ENCODE measurements around the gene HMGN2. TPM values are rescaled to one million over a fixed set of nuclear protein-coding genes. Genes with fewer than 3 reads are reported as not detected.
A peak's percentile ranks its signal among the peaks of the same experiment; 100 is the strongest.

HMGN2 gene
- total RNA-seq: 100 to 1,000 TPM; 304 to 783 (median 360) TPM
- 100 to 1,000 TPM; 784 to 901 TPM for polyA plus RNA-seq
- 247 reads per million, percentile 95 among the genes with 10 or more reads in this experiment for total RNA-seq

DNA sequence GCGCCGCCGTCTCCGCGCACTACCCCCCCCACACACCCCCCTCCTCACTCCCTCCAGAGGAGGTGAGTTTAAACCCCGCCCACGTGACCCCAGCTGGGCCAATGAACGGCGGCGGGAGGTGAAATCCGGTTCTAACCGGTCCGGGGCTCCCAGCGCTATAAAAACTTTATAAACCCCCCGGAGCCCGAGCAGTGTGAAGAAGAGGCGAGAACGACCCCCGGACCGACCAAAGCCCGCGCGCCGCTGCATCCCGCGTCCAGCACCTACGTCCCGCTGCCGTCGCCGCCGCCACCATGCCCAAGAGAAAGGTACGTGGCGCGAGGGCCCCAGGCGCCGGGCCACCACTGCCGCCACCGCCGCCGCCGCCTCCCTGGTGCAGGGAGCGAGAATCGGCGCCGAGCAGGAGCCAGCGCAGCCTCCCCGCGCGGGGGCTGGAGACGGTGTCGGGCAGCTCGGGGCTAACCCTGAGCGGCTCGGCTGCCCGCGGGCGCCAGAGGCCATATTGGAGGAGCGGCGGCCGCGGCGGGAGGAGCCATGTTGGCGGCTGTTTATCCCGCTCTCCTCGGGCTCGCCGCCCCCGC is at the start of gene HMGN2:
HMGN2 (plus strand) TSS at position 121 of the 581 bp plus-strand sequence; CDS start at position 294, 173 bp downstream.
- ChIA-PET POLR2A (interaction anchor here (0.6 to 4.5 kb wide), 19 partner anchors 9 to 870 kb away, joined by 3 to 40 read pairs (median 6); partner anchors contain the start of genes CEP85, DHDDS, GPN2 and SYTL1), CTCF (interaction anchor here (0.5 to 1.4 kb wide), 4 partner anchors 28 to 573 kb away, joined by 3 to 6 read pairs (median 4); no protein-coding TSS in a partner anchor)
- H3K9me3 Mint-ChIP-seq: no peaks in the 10 kb centered on the region
- peaks cover 28 to 60% (median 54%) of the 10 kb centered on the region in 7 donors for H3K4me1 Mint-ChIP-seq
- Histone ChIP-seq H3K36me3 (ENCODE audit: control insufficient read depth in 2 of 3, insufficient read depth in 3 of 3, low read length in 3 of 3) (peaks cover 14 to 51% (median 17%) of the 10 kb centered on the region in 3 experiments), H3K9me3 (ENCODE audit: control insufficient read depth in 2 of 3, low read length in 3 of 3) (no peaks in the 10 kb centered on the region), H3K4me3 (ENCODE audit: low read length) (peak within 1 kb of the TSS; percentile 72), H3K27me3 (ENCODE audit: control insufficient read depth in 2 of 2, insufficient read depth in 2 of 2, low read length in 2 of 2) (no peaks in the 10 kb centered on the region), H3K27ac (ENCODE audit: low read depth, low read length) (peak within 1 kb of the TSS; percentile 100), H3K4me1 (ENCODE audit: control insufficient read depth in 2 of 2, insufficient read depth in 2 of 2, low read length in 2 of 2) (peaks cover 30 to 35% of the 10 kb centered on the region in 2 donors)
- intact Hi-C loops (cut with micrococcal nuclease): loop anchor here (1.0 to 5.0 kb wide), 17 partner anchors 28 to 855 kb away; partner anchors contain the start of genes DHDDS (in 2 of the 2), PDIK1L (in 2 of the 2), UBXN11 (in 2 of the 2) and CEP85 (in 1 of the 2)
- peaks cover 0 to 2% (median 0%) of the 10 kb centered on the region in 5 donors for H3K27me3 Mint-ChIP-seq
- DNase-seq (peak; percentile 64 to 93 (median 89)), ATAC-seq (peak; percentile 73)
- peak within 1 kb of the TSS; percentile 95 to 99 (median 97) for H3K27ac Mint-ChIP-seq
- peak within 1 kb of the TSS; percentile 89 to 100 (median 93) for H3K4me3 Mint-ChIP-seq
- H3K36me3 Mint-ChIP-seq: peaks cover 0 to 42% (median 17%) of the 10 kb centered on the region in 5 donors

DNA sequence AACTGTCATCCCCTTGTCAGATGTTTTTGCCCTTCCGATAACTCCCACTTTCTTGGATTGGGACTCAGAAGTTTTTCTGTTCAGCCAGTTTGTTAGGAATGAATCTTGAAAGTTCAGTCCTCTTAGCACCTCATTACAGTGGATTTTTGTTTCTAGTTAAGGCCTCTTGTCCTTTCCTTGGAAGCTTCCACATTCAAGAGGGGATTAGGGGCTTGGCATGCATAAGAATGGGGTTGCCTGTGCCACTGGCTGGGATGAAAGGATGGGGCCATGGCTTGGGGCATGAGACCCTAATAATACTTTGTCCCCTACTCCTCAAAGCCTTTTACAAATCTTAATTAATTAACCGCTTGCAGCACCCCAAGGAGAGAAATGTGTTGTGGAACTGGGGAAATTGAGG is 42.5 kb upstream of the HMGN2 start:
- no peak overlapping the region for H3K4me3 Mint-ChIP-seq
- POLR2A ChIA-PET: interaction anchor here (0.7 to 1.3 kb wide), 2 partner anchors 15 to 23 kb away, joined by 4 to 5 read pairs; no protein-coding TSS in a partner anchor
- H3K9me3 ChIP-seq (ENCODE audit: control insufficient read depth in 2 of 3, low read length in 3 of 3): no peaks in the 10 kb centered on the region

DNA sequence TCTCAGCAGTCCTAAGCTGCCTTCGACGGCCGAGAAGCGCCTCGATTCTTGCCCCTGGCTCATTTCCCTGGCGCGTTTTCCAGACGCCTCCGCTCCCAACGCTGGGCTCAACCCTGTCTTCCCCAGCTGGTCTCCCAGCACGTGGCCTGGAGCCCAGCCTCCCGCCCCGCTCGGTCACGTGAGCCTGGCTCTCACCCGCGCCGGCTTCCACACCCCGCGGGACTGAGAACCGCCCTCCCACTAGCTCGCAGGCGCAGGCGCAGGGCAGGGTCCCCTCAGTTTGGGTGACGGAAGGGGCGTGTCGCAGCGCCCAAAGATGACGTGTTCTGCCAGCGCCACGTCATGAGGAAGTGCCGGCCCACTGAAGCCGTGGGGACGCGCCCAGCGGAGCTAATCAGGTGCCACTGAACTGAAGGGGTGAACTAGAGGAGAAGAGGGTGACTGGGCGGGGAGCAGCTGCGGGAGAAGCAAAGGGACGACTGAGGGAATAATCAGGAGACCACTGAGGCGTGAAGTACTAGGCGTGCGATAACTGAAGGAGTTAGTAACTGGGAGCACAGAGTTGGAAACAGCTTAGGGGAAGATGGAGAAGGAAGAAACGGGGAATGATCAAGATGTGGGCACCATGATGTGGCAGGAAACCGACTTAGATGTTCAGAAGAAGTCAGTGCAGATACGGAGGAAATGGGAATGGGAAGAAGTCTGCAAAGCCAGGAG is 40.1 kb upstream of the HMGN2 start, which contains the start of gene DHDDS:
DHDDS (plus strand) TSS at position 343 of the 717 bp plus-strand sequence. CDS start 625 bp downstream, outside the sequence.
- peak; percentile 95 to 98 (median 97) for DNase-seq
- peak; percentile 99 for ATAC-seq
- intact Hi-C loops (cut with micrococcal nuclease): loop anchor here (1.0 to 5.0 kb wide), 11 partner anchors 15 to 525 kb away; partner anchors contain the start of genes HMGN2 (in 2 of the 2), PDIK1L (in 2 of the 2), CEP85 (in 1 of the 2) and PAFAH2 (in 1 of the 2)
- H3K4me3 ChIP-seq (ENCODE audit: low read length): peak within 1 kb of the TSS; percentile 88
- peaks cover 0 to 15% (median 0%) of the 10 kb centered on the region in 5 donors for H3K27me3 Mint-ChIP-seq
- ChIA-PET POLR2A (interaction anchor here (0.6 to 2.0 kb wide), 17 partner anchors 15 to 1812 kb away, joined by 3 to 37 read pairs (median 4); partner anchors contain the start of genes CEP85, GPATCH3 and HMGN2), CTCF (interaction anchor here (1.0 to 2.1 kb wide), 5 partner anchors 15 to 536 kb away, joined by 3 to 9 read pairs (median 5); no protein-coding TSS in a partner anchor)
- H3K9me3 ChIP-seq (ENCODE audit: control insufficient read depth in 2 of 3, low read length in 3 of 3): no peaks in the 10 kb centered on the region
- peak within 1 kb of the TSS; percentile 76 for H3K27ac ChIP-seq (ENCODE audit: low read depth, low read length)
- H3K36me3 Mint-ChIP-seq: peaks cover 0 to 8% (median 4%) of the 10 kb centered on the region in 5 donors
- peak within 1 kb of the TSS; percentile 90 to 99 (median 93) for H3K27ac Mint-ChIP-seq
- peaks cover 11 to 15% of the 10 kb centered on the region in 2 donors for H3K4me1 ChIP-seq (ENCODE audit: control insufficient read depth in 2 of 2, insufficient read depth in 2 of 2, low read length in 2 of 2)
- no peaks in the 10 kb centered on the region for H3K36me3 ChIP-seq (ENCODE audit: control insufficient read depth in 2 of 3, insufficient read depth in 3 of 3, low read length in 3 of 3)
- no peaks in the 10 kb centered on the region for H3K27me3 ChIP-seq (ENCODE audit: control insufficient read depth in 2 of 2, insufficient read depth in 2 of 2, low read length in 2 of 2)
- H3K9me3 Mint-ChIP-seq: peaks cover 0 to 2% (median 0%) of the 10 kb centered on the region in 11 donors
- peak within 1 kb of the TSS; percentile 92 to 99 (median 96) for H3K4me3 Mint-ChIP-seq
- peaks cover 14 to 26% (median 22%) of the 10 kb centered on the region in 7 donors for H3K4me1 Mint-ChIP-seq

More for the DNA sequence above, 42.5 kb upstream of the HMGN2 start:
- Mint-ChIP-seq H3K9me3 (peaks cover 0 to 2% (median 0%) of the 10 kb centered on the region in 11 donors), H3K36me3 (peaks cover 0 to 8% (median 4%) of the 10 kb centered on the region in 5 donors), H3K27ac (no peak overlapping the region), H3K27me3 (peaks cover 0 to 29% (median 11%) of the 10 kb centered on the region in 5 donors), H3K4me1 (peaks cover 14 to 26% (median 22%) of the 10 kb centered on the region in 7 donors)
- intact Hi-C loops (cut with micrococcal nuclease): loop anchor here in 1 of 2 donors (5.0 kb wide), 1 partner anchor 522 kb away; the partner anchor contains the start of gene STMN1
- ATAC-seq (no peak), DNase-seq (no peak)
- Histone ChIP-seq H3K36me3 (ENCODE audit: control insufficient read depth in 2 of 3, insufficient read depth in 3 of 3, low read length in 3 of 3) (no peaks in the 10 kb centered on the region), H3K4me3 (ENCODE audit: low read length) (no peak overlapping the region), H3K4me1 (ENCODE audit: control insufficient read depth in 2 of 2, insufficient read depth in 2 of 2, low read length in 2 of 2) (peaks cover 11 to 15% of the 10 kb centered on the region in 2 donors), H3K27ac (ENCODE audit: low read depth, low read length) (no peak overlapping the region), H3K27me3 (ENCODE audit: control insufficient read depth in 2 of 2, insufficient read depth in 2 of 2, low read length in 2 of 2) (peaks cover 0 to 4% of the 10 kb centered on the region in 2 donors)
- CTCF ChIA-PET: interaction anchor here (0.7 to 1.2 kb wide), 2 partner anchors 13 to 150 kb away, joined by 3 to 5 read pairs; no protein-coding TSS in a partner anchor

DNA sequence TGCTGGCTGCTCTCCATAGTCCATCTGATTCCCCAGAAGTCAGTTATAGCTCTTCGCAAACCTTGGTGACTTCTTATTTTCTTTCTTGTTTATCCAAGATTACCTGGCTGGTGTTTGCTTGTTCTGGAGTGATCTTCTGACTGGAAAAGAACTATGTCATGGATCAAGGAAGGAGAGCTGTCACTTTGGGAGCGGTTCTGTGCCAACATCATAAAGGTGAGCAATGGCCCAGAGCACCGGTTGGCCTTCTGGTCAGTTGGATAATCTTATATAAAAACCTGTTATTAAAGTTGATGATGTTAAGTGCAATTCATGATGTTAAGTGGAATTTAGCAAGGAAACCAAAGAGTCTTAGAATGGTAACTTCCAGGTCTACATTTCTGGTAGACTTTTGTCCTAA is 39.4 kb upstream of the HMGN2 start:
- Histone ChIP-seq H3K36me3 (ENCODE audit: control insufficient read depth in 2 of 3, insufficient read depth in 3 of 3, low read length in 3 of 3) (peaks cover 0 to 2% (median under 1%) of the 10 kb centered on the region in 3 experiments), H3K9me3 (ENCODE audit: control insufficient read depth in 2 of 3, low read length in 3 of 3) (no peaks in the 10 kb centered on the region), H3K27ac (ENCODE audit: low read depth, low read length) (peak overlapping the region; percentile 76), H3K27me3 (ENCODE audit: control insufficient read depth in 2 of 2, insufficient read depth in 2 of 2, low read length in 2 of 2) (no peaks in the 10 kb centered on the region), H3K4me1 (ENCODE audit: control insufficient read depth in 2 of 2, insufficient read depth in 2 of 2, low read length in 2 of 2) (peaks cover 11 to 15% of the 10 kb centered on the region in 2 donors), H3K4me3 (ENCODE audit: low read length) (peak overlapping the region; percentile 88)
- POLR2A ChIA-PET: interaction anchor here (0.6 to 2.0 kb wide), 14 partner anchors 14 to 468 kb away, joined by 3 to 37 read pairs (median 4); partner anchors contain the start of genes CEP85, GPATCH3 and HMGN2
- Mint-ChIP-seq H3K27me3 (peaks cover 0 to 13% (median 0%) of the 10 kb centered on the region in 5 donors), H3K4me3 (peak overlapping the region; percentile 92 to 99 (median 96)), H3K27ac (peak overlapping the region; percentile 53 to 99 (median 92)), H3K36me3 (peaks cover 0 to 8% (median 4%) of the 10 kb centered on the region in 5 donors), H3K9me3 (peaks cover 0 to 2% (median 0%) of the 10 kb centered on the region in 11 donors), H3K4me1 (peaks cover 14 to 26% (median 22%) of the 10 kb centered on the region in 7 donors)
- intact Hi-C loops (cut with micrococcal nuclease): loop anchor here (1.0 to 5.0 kb wide), 11 partner anchors 15 to 525 kb away; partner anchors contain the start of genes HMGN2 (in 2 of the 2), PDIK1L (in 2 of the 2), CEP85 (in 1 of the 2) and PAFAH2 (in 1 of the 2)
- CTCF ChIA-PET: interaction anchor here (1.0 to 2.1 kb wide), 5 partner anchors 16 to 537 kb away, joined by 3 to 9 read pairs (median 5); no protein-coding TSS in a partner anchor
- ATAC-seq (no peak), DNase-seq (no peak)

DNA sequence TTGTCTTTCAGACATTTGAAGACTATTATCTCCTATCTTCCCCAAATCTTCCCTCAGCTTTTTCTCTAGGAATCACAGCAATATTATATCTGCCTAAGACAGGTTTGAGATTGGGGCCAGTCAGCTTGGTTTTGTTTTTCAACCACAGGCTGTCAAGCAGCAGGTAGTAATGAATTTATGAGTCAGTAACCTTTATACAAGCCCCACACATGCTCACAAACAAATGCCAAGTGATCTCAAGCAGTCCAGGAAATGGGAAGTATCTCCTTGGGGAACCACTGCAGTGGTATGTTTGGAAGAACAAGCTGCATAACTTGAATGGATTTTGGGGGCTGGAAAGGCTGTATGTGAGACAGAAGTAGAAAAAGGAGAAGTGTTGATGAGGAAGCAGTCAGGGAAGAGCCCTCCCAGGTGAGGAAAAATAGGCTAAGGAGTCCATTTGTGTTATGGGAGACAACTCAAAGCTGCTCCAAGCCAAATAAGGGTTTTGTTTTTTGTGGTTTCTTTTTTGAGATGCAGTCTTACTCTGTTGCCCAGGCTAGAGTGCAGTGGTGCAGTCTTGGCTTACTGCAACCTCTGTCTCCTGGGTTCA is 38.0 kb upstream of the HMGN2 start:
- H3K4me1 ChIP-seq (ENCODE audit: control insufficient read depth in 2 of 2, insufficient read depth in 2 of 2, low read length in 2 of 2): peaks cover 11 to 15% of the 10 kb centered on the region in 2 donors
- H3K9me3 ChIP-seq (ENCODE audit: control insufficient read depth in 2 of 3, low read length in 3 of 3): no peaks in the 10 kb centered on the region
- CTCF ChIA-PET: interaction anchor here (0.6 kb wide), 1 partner anchor 305 kb away, joined by 5 read pairs; no protein-coding TSS in a partner anchor
- Mint-ChIP-seq H3K27ac (peak overlapping the region in 1 of 9 donors; percentile 84), H3K9me3 (peaks cover 0 to 2% (median 0%) of the 10 kb centered on the region in 11 donors), H3K27me3 (peaks cover 0 to 13% (median 0%) of the 10 kb centered on the region in 5 donors), H3K4me3 (no peak overlapping the region), H3K36me3 (peaks cover 3 to 18% (median 12%) of the 10 kb centered on the region in 5 donors), H3K4me1 (peaks cover 16 to 26% (median 23%) of the 10 kb centered on the region in 7 donors)
- DNase-seq (no peak), ATAC-seq (no peak)
- no peak overlapping the region for H3K27ac ChIP-seq (ENCODE audit: low read depth, low read length)
- POLR2A ChIA-PET: interaction anchor here (1.2 kb wide), 1 partner anchor 107 kb away, joined by 8 read pairs; no protein-coding TSS in a partner anchor
- H3K27me3 ChIP-seq (ENCODE audit: control insufficient read depth in 2 of 2, insufficient read depth in 2 of 2, low read length in 2 of 2): no peaks in the 10 kb centered on the region
- peaks cover 6 to 17% (median 8%) of the 10 kb centered on the region in 3 experiments for H3K36me3 ChIP-seq (ENCODE audit: control insufficient read depth in 2 of 3, insufficient read depth in 3 of 3, low read length in 3 of 3)
- intact Hi-C loops (cut with micrococcal nuclease): loop anchor here in 1 of 2 donors (5.0 kb wide), 1 partner anchor 527 kb away; the partner anchor contains the start of gene STMN1
- no peak overlapping the region for H3K4me3 ChIP-seq (ENCODE audit: low read length)

Data from naive thymus-derived CD4-positive, alpha-beta T cell (primary cell).